ENCODE measurements around the gene SPATA1.

- TF ChIP-seq CTCF (IDR thresholded peaks at IDR 0.05) (no peak), EZH2 (IDR thresholded peaks at IDR 0.05; ENCODE audit: borderline replicate concordance, insufficient read depth, low read depth, low read length, poor library complexity, severe bottlenecking) (no peak)
Measured at GRCh38 chr1:84583648-84584047, 77.5 kb downstream of the SPATA1 start.

Measured in B cell (primary cell).